NCI-H1694 treated with DMSO at 0.1 percent for 48 hours (cell line): ENCODE data around the gene DSCAM.

Experiments used
- DNase-seq: peaks from one replicate; lab custom pipeline; 2025; lab: John Stamatoyannopoulos, UW

DSCAM gene

DNA sequence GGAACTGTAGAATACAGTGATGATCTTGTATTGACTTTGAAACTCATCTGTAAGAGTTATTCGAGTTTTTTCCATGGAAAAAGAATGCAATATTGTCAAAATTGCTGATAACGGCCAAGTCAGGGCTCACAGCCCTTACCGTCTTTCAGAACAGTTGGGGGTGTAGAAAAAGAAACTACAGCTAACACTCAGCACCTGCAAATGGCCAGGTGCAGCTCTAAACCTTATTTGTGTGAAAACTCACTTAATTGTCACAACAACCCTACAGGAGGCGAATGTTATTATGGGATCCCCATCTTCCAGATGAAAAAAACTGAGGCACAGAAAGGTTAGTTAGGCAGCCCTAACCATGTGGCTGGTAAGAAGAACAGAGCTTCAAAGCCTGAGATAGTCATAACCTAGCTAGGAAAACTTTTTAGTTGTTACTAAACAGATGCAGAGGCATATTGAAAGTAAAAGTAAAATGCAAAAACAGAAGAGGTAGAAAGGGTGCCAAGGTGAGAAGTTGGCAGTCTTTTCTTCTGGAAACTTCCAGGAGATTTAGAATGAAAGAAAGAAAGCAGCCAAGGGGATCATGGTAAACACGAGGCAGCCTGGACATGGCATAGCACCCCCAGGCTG, 76.4 kb downstream of the DSCAM start:
- DNase-seq: no peak

DNA sequence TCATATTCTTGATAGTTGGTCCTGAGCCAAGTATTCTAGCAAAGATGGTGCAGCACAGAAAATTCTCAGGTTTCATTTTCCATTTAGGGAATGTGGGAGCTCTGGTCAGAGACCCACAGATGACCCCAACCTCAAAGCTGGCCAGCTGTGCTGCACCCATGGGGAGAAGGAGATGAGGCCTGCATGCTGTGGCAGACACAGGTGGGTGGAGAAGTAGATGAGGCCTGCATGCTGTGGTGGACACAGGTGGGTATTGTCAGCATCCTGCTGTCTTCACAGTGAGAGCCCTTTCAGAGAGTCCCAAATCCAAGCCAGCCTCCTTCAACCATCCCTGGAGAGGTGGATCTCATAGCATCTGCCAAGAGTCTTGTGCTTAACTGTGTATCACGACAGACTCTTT, 77.7 kb downstream of the DSCAM start:
- no peak for DNase-seq

DNA sequence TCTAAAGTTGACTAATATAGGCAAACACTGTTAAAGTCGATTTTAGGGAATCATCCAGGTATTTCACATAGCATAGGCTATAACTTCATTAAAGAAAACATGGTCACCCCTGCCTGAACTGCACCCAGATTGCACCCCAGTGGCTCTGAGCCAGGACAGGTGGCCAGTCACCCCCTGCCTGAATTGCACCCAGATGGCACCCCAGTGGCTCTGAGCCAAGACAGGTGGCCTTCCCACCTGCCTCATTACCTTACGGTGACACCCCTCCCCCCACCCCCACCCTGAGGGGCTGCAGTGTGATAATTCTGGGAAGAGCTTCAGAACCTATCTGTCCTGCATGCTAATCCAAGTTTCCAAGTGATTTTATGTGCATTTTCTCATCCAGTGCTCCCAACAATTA, 78.9 kb downstream of the DSCAM start:
- DNase-seq: peak; percentile 6

DNA sequence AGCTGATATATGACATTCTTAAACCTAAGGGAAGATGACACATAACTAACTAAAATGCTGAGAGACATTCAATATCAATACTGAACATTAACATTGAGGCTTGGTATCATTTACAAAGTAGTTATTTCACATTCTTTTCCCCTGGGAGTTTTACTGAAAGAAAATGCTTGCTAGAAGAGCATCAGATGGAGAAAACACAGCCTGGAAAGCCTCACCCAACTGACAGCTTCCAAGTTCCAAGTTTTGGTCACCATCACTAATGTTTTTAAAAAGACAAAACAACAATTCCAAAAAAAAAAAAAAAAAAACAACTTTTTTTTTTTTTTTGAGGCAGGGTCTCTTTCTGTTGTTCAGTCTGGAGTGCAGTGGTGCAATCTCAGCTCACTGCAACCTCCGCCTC, 80.6 kb downstream of the DSCAM start:
- peak; percentile 62 for DNase-seq

DNA sequence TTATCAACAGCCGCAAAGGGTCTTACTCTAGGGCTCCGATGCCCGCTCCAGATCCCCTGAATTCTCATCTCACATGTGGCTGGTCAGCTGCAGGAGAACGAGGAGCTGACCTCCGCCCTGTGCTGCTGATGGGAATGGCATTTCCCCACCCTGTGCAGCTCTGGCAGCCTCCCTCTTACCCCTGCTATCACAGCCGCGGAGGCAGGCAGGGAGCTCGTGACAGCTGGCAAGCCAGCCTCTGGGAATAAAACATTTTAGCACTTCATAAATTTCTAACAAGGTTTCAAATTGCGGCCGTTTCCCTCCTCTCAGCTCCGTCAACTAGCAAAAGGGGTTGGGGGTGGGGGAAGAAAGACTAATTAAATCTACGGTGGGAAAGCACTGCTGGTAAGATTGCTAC, 81.1 kb downstream of the DSCAM start:
- DNase-seq: peak; percentile 92

DNA sequence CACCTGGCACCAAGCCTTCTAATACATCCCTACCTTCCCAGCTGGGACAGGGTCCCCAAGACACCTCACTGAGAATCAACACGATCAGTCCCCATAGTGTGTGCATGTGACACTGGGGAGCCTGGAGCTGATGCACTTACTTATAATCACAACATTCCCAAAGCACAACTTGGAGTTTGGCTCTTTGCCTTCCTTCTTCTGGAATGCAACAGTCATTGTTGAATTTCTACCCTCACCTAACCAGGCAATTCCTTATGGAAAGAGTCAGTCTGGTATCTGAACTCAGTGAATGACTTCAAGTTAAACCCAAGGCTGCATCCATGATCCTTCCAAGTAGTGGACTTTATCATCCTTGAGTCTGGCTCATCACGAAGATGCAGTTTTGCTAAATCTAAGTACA, 86.1 kb downstream of the DSCAM start:
- no peak for DNase-seq

DNA sequence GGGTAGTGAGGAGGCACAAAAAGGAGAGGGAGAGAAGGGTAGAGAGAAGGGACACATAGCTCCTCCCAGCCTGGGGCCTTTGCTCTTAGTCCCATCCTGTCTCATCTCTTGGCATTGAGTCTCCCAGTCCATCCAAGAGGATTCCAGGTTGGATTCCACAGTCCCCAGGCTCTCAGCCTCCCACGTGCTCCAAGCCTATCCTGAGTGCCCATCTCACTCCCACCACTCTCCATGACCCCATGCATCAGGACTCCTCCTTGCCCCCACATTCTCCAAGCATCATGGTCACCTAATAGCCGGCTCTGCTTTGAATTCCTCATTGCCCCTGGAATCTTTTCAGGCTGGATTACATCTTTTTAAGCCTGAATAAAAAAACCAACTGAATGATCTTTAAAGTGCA, 87.9 kb downstream of the DSCAM start:
- no peak for DNase-seq

DNA sequence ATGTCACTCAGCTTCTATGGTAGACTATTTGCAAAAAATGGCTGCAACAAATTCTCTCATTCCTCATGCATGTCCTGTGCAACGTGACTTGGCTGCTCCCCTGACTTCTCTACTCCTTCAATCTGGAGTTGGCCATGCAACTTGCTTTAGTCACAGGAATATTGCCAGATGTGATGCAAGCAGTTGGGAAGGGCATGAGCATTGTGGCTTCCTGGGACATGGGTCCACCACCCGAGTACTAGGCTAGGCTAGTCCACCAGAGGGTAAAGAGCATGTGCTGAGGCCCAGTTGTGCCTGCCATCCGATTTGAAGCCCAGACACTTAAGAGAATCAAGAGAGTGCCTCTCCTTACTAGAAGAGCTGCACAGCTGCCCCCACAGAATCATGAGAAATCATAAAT, 89.6 kb downstream of the DSCAM start:
- no peak for DNase-seq

DNA sequence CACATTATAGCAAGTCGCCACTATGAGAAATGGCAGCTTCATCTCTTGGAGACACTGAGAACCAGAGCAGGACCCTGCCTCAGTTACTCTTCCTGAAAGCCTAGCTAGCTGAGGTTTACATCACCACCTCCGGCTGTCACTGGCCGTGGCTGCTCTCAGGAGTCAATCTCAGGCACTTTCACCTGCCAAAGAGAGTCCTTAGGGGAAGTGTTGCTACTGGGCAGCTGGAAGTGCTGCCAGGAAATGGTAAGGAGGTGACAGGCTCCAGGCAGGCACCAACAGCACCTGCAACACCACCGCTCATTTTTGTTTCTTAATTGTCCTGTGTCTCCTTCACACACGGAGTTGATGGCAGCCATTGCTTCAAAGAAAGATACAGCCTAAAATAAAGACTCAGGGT, 92.5 kb downstream of the DSCAM start:
- DNase-seq: no peak

DNA sequence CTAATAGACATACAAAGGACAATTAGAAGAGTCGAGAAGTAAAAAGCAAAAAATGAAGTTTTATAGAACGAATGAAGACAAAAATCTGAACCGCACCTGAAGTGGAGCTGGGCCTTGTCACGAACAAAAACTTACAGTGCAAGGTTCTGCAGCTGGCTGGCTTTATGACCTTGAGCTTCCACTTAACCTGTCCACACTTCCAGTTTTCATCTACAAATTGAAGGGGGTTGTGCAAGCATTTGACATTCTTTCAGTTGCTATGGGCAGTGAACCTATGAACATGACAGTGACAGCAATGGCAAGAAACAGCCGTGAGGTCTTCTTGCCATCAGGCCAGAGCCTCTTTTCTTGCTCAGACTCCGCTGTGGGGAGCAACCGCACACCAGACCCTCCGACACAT, 93.2 kb downstream of the DSCAM start:
- DNase-seq: no peak

DNA sequence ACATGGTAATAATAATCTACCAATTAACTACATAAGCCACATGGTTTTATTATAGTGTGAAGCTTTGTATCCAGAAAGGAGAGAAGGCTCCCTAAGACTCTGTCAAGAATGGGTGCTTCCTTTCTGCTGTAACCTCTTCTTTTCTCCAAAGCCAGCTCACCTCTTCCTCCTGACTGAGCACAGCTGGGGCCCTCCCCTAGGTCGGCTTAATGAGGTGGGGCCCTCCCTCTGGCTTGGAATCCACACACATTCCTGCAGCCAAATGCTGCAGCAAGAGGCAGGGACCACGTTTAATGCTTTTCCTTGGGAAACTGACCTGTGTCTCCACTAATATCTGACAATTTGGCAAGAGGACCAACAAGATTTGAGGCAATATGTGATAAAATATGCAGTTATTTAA, 94.8 kb downstream of the DSCAM start:
- DNase-seq: peak; percentile 33

DNA sequence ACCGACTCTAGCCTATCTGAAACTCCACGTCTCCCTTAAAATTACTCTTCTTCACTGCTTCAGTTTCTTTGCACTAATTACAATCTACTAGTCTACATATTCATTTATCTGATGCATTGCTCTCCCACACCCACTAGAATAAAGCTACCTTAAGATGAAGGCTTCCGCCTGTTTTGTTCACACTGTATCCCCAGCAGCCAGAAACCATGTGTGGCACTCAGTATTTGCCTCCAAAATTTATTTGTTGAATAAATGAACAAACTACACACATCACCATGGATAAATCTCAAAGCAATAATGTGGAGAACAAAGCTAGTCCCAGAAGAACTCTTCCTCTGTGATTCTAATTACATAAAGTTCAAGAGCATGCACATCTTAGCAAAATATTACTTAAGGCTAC, 95.7 kb downstream of the DSCAM start:
- DNase-seq: no peak

DNA sequence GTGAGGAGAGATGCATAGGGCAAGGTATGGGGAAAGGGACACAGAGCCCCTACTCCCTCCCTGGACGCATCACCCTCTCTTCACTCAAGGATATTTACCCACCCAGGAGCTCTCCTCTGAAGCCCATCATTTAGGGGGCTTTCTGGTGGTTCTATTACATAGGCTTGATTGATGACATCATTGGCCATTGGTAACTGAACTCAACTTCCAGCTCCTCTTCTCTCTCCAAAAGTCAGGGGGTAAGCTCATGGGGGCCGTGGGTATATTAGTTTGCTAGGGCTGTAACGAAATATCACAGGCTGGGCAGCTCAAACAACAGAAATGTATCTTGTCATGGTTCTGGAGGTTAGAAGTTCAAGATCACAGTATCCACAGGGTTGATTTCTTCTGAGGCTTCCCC, 110.8 kb downstream of the DSCAM start:
- no peak for DNase-seq

DNA sequence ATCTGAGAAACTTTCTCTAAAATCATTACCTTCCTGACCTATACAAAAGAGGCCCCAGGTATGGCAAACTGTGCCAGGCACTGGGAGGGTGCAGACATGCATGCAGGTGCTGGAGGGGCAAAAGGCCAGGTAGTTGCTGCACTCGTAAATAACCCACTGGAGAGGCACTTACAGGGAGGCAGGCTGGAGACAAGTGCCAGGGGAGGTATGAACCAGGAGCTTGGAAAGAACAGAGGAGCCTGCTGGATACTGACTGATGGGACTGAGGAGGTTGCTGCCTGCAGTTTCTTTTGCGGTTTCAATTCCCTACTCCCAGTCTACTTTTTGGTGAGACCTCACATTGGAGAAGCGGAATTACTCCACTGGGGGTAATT, 113.9 kb downstream of the DSCAM start:
- no peak for DNase-seq

DNA sequence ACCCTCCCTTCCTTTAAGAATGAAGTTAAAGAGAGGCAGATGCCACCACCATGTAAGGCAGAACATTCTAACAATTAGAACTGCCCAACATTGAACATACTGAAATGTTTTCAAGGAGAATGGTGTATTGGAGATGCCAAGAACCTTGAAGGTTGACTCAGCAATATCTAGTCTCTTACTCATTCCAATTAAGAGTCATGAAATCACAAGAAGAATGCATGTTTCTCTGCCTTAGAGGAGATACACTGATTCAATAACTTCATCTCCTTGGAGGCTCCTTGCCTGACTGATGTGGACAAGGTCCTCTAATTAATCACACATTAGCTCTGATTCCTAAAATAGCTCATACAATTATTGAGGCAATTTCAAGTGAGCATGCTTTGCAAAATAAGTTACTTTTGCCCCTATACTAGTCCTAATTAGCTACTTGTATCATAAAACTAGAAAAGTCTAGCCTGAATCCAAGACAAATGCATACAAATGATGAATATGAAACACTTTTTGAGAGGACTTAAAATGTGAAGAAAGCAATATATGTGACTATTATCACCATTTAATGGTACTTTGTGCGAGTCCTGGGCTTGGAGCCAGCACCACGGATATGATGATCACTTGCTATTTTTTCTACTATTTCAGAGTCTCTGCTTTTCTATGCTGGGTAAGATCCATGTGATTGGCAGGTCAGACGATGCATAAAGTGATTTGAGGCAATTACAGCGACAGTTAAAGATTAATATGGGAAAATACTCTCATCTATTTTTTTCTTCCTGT, 114.5 kb downstream of the DSCAM start:
- DNase-seq: no peak

DNA sequence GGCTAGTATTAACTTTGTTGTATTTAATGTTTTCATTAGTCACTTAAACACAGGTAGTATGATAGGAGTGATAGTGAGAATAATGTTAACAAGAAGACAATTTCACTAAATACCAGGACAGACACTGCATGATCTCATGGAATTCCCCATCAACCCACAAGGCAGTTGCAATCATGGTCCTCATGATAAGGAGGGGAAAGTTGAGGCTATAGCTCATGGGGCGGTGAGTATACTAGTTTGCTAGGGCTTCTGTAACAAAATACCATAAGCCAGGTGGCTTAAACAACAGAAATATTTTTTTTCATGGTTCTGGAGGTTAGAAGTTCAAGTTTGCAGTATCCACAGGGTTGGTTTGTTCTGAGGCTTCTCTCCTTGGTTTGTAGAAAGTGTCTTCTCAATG, 115.8 kb downstream of the DSCAM start:
- DNase-seq: no peak

DNA sequence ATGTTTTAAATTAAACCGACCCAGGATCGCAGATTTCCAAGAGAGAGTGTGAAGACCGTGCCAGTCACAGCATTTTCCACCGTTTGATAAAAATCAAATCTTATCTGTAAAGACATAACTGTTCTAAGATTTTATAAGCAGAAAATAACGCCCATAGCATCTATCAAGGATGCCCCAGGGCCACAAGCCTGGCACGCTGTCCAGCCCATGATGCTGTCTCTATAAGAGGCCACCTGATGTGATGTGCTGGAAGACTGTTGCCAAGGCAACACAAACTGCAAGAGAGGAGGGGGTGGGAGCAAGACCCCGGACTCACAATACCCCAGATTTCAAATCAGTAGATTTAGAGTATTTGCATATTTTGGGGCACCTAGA, 116.5 kb downstream of the DSCAM start:
- DNase-seq: no peak

DNA sequence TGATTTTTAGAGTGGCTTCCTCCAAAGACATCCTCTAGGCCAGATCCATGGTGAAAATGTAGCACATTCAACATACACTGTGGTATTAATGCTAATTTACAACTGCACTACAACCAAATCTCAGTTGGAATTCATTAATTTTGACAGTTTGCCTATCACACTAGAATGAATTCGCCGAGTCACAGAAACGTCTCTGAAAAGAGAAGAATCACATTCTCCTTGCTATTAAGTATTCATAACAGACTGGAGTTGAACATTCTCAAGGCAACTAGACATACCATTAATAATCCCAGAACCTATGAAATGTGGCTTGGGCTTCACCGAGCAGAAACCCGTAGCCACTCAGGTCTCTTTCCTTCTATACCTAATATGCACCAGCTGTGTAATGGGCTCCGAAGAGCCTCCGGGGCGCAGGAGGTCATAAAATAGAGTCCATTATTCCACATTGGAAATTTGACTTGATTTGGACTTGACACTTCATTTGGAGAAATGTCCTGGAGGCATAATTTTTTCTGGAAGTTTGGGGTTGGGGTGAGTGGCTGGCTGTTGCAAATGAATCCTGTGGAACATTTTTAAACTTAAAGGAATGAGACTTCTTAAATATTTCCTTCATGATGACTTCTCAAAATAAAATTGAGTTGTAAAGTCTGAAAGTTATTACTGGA, 117.1 kb downstream of the DSCAM start:
- no peak for DNase-seq

DNA sequence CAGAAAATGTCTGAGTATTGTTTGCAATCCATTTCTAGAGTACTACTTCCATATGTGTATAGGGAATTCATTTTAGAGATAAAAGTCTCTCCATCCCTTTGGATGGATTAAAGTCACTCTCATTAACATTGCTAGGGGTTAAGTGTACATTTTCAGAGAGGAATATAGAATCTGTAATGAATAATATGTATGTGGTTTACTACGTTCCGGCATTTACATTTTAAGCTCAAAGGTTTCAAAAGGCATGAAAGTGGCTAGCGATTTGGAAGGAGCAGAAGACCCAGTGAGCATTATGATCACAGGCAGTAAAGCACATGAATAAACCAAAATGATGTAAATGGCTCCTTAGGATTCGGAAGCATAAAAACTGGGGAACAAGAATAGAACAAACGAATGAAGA, 123.0 kb downstream of the DSCAM start:
- DNase-seq: no peak

DNA sequence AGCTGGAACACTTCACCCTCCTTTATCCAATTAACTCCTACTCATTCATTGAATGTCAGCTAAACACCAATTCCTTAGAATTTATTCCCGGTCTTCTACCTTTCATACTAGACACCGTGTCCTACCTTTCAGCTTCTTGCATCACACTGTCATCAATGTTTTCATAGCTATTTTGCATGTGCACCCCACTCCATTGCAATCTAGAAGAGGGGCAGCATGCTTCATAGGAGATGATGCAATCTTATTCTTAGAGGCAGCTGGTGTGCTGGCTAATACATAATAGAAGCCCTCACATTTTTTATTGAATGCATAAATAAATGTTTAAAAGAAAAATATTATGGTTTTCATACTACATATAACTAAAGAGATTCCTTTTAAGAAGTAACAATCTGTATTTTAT, 123.6 kb downstream of the DSCAM start:
- no peak for DNase-seq

DNA sequence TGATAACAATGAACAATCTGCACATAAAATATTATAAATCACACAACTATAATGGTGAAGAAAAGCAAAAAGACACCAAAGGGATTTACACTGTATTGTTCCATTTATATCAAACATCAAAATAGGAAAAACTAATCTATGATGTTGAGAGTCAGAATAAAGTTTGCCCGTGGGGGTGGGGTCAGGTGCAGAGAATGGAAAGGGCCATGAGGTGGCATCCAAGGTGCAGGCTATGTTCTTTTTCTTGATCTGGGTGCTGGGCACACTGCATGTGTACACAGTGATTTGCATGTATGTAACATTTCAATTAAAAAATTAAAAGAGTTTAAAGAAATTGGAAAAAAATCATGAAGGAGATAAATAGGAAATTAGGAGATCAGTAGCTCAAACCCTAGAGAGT, 127.3 kb downstream of the DSCAM start:
- no peak for DNase-seq

DNA sequence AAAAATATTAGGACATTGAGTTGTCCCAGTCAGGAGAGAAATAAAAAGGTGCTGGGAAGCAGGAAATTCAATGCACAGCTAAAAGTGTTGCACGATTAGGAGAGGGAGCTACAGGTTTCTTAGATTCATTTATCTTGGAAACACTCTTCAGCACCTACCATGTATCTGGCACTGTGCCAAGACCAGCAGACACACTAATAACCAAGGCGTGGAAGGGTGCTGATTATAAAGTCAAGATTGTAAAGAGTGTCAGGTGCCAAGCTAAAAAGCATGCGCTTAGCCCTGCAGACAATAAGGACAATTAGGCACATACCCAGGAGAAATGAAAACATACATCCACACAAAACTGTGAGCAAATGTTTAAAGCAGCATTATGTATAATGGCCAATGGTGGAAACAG, 129.9 kb downstream of the DSCAM start:
- DNase-seq: no peak

DNA sequence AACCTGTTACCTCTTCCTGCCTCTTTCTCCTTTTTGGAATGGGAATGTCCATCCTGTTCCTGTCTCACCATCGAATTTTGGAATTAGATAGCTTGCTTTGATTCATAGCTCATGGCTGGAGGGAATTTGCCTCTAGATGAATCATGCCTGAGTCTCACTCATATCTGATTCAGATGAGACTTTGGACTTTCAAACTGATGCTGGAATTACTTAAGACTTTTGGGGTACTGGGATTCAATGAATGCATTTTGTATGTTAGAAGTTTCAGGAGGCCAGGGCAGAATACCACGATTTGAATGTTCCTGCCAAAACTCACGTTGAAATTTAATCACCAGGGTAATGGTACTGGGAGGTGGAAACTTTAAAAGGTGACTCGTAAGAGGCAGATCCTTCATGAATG, 132.4 kb downstream of the DSCAM start:
- DNase-seq: no peak
